ENCODE results near the gene BTBD2.

BTBD2 gene

GRCh38 chr19:1944916-1945561, 70.5 kb downstream of the BTBD2 start:
- TF ChIP-seq CTCF (IDR thresholded peaks at IDR 0.05): no peak
- Histone ChIP-seq H3K27ac (no peak overlapping the region), H3K4me3 (no peak overlapping the region)
- DNase-seq (ENCODE audit: low spot score): no peak

- no peak for TF ChIP-seq CTCF (IDR thresholded peaks at IDR 0.05)
- no peak overlapping the region for H3K27ac ChIP-seq
- no peak overlapping the region for H3K4me3 ChIP-seq
- no peak for DNase-seq (ENCODE audit: low spot score)
Measured at GRCh38 chr19:1944088-1944915, 71.2 kb downstream of the BTBD2 start.

- no peak for TF ChIP-seq CTCF (IDR thresholded peaks at IDR 0.05)
- no peak overlapping the region for H3K4me3 ChIP-seq
- H3K27ac ChIP-seq: no peak overlapping the region
- DNase-seq (ENCODE audit: low spot score): no peak
Measured at GRCh38 chr19:1943661-1944087, 71.8 kb downstream of the BTBD2 start.

- TF ChIP-seq CTCF (IDR thresholded peaks at IDR 0.05): no peak
- no peak for DNase-seq (ENCODE audit: low spot score)
- H3K27ac ChIP-seq: peak overlapping the region; percentile 61 to 98
- H3K4me3 ChIP-seq: peak overlapping the region; percentile 82
Measured at GRCh38 chr19:1942934-1943555, 72.5 kb downstream of the BTBD2 start.

- Histone ChIP-seq H3K4me3 (peak overlapping the region; percentile 82), H3K27ac (peak overlapping the region; percentile 61 to 98)
- DNase-seq (ENCODE audit: low spot score): peak; percentile 90
- no peak for TF ChIP-seq CTCF (IDR thresholded peaks at IDR 0.05)
Measured at GRCh38 chr19:1942078-1942933, 73.2 kb downstream of the BTBD2 start.

- peak; percentile 84 for DNase-seq (ENCODE audit: low spot score)
- peak within 1 kb of the TSS; percentile 82 for H3K4me3 ChIP-seq
- no peak for TF ChIP-seq CTCF (IDR thresholded peaks at IDR 0.05)
- H3K27ac ChIP-seq: peak within 1 kb of the TSS; percentile 86 to 98
Measured at GRCh38 chr19:1941146-1942077, 74.1 kb downstream of the BTBD2 start, which contains the start of gene CSNK1G2. Gene CSNK1G2 (plus strand): TSS chr19:1941172. CDS start chr19:1969773, 28,601 bp downstream.
